Stimulated activated CD4-positive, alpha-beta T cell treated with anti-CD3 and anti-CD28 coated beads, TNF-alpha, amount 100 ng/mL, for 48 hours (primary cell): Measurements from ENCODE around the gene MCU.

Experiments
- DNase-seq, 3 donors: peaks; one replicate each; pipeline ENCODE4 v3.0.0-alpha.2; 2020; ENCODE audit warnings: low read depth in 3 of 3

Gene MCU

DNA sequence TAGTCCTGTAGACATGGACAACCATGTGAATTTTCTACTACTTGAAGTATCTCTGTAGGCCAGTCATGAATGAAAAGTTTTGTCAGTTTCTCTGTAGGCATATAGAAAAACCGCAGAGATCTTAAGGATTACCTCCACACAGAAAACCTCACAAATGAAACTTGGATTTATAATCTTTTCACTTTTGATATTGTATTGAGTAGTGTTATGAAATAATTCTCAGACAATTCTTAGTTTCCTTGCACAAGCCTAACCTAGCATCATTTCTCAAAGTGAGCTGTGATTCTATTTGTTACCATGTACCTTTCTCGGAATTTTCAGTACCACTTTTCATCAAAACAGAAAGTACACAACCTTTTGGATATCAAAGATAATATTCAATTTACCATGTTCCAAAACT, 150.2 kb downstream of the MCU start:
- no peak for DNase-seq

DNA sequence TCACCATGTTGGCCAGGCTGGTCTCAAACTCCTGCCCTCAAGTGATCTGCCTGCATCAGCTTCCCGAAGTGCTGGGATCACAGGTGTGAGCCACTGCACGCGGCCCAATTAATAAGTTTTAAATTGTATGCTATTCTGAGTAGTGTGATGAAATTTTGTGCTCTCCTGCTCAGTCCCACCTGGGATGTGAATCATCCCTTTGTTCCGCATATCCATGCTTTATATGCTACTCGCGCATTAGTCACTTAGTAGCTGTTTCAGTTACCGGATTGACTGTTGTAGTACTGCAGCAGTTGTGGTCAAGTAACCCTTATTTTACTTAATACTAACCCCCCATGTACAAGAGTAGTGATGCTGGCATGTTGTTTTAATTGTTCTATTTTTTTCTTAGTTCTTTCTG, 154.3 kb downstream of the MCU start:
- peak in 1 of 3 donors; percentile 8 for DNase-seq

DNA sequence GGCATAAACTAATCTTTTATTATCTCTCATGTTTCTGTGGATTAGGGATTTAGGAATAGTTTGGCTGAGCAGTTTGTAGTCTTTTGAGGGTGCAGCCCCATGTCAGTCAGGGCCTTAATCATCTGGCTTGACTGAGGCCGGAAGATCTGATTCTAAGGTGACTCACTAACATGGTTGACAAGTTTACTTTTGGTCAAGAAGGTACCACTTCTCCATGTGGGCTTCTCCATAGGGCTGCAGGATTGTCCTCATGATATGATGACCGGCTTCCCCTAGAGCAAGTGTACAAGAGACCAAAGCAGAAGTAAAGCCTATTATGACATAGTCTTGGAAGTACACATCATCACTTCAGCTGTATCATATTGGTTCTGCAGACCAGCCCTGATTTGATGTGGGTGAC, 155.7 kb downstream of the MCU start:
- DNase-seq, result no peak

DNA sequence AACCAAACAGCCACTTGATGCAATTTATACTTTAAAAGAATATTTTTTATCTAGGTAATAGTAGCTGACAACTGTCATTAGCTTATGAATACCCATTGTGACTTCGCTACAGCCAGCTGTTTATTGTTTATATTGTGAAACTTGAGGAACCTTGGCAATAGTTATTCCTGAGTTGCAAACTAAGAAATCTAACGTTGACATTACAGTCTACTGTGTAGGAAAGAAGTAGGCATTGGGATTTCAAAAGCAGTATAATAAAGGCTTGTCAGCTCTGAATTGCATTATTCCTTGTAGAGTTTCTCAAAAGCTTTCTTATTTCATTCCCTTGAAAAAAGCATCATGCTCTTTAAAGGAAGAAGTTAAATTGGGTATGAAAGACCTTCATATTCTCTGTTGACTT, 158.9 kb downstream of the MCU start:
- no peak for DNase-seq

DNA sequence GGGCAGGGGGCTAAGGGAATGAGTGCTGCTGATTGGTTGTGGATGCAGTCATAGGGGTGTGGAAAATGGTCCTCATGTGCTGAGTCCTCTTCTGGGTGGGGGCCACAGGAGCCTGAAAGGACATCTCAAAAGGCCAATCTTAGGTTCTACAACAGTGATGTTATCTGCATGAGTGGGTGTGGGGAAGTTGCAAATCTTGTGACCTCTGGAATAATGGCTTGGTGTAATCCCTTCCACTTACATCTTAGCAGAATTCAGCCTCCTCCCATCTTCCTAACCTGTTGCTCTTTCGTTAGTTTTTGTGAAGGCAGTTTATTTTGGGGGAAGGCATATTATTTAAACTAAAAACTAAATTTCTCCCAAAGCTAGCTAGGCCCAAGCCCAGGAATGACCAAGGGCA, 159.6 kb downstream of the MCU start:
- DNase-seq, result no peak

DNA sequence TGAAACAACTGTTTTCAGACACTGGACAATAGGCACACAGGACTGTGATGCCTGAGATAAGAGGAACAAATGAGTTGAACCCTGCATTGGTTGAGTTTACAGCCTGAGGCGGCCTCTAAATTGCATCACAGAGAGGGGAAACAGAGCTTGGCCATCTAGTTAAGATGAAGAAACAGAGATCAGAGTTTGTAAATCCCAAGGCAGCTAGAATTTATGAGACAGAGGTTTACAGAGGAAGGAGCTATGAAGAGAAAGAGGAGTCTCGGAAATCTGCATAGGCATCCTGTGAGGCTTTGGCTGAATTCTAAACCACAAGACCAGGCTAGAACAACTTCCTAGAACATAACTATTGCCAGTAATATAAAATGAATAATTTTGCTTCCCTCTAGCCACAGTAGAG, 160.6 kb downstream of the MCU start:
- DNase-seq, result no peak

DNA sequence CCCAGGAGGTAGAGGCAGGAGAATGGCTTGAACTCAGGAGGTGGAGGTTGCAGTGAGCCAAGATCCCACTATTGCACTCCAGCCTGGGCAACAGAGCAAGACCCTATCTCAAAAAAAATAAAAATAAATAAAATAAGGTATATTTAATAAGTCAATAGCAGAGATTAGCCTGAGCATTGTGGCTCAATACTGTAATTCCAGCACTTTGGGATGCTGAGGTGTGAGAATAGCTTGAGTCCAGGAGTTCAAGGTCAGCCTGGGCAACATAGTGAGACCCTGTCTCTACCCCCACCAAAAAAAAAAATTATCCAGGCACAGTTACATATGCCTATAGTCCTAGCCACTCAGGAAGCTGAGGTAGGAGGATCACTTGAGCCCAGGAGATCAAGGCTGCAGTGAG, 163.2 kb downstream of the MCU start:
- DNase-seq, result no peak

DNA sequence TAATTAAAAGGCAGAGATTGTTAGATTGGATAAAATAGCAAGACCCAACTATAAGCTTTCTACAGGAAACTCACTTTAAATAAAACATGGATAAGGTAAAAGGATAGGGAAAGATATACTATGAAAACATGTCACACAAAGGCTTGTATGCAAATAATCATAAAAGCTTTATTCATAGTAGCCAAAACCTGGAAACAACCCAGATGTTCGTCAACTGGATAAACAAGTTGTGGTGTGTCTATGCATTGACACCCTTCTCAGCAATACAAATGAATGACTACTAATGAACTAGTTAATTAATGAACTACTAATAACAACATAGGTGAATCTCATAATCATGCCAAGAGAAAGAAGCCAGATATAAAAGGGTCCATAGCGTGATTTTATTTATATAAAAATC, 163.8 kb downstream of the MCU start:
- DNase-seq, result no peak

DNA sequence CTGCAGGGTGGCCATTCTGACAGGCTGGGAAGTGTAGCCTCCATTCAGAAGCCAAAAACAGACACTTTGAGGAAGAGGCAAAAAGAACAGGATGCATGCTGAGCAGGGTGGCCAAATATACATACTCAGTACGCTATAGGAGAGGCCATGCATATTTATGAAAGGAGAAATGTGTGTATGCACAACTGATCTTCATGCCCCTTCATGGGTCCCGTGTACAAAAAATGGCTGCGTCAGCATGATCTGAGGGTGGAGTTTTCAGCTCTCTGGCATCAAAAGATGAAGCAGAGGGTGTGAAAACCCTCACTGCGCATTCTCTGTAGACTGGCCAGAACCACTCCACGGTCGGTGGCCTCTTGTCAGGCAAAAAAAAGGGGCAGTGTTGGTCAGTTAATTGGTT, 166.1 kb downstream of the MCU start:
- no peak for DNase-seq

DNA sequence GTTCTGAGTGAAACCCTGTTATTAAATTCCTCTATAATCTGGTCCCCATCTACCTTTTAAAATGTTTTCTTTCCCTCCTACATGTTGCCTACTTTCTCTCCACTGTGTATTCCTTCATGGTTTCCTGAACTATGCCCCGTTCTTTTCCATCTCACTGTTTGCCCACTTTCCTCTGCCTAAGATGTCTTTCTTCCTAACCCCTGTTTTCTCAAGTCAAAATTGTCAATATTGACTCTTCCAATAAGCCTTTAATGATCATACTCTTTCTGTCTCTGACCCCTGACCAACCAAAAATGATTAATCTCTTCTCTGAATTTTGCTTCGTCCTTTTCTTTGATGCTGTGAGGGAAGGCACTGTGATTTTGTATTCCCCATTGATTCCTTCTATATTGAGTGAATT, 171.0 kb downstream of the MCU start:
- no peak for DNase-seq

DNA sequence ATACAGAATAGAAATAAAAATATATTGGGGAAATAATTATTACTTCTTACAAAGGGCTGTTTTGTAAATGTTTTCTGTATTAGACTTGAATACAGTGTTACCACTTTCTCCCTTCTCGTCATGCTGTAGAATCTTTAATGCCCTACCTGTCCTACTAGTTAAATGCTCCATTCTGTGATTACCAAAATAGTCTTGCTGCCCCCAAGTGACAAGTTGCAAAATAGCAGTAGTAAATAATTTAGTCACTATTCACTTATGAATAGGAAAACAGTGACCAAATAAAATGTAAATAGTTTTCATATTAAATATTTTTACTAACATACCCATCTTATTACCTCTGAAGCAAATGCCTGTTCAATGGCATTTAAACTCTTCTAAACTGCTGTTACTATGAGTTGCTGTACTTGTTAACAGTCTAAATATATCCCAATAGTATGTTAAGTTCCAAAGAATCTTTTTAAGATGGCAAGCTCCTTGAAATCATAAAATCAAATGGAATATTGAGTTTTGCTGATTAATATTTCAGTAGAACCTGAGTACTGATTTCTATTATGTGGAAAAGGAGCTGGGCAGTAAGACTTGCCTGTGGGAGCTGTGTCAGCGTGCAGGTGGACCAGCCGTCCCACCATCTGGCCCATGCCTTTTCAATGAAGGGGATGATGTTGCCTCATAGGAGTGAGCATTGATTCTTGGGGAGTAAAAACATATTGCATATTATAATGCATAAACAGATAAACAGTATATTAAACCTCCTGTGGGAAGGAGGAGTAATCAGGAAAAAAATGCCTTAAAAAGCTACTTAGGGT, 183.5 kb downstream of the MCU start:
- no peak for DNase-seq

DNA sequence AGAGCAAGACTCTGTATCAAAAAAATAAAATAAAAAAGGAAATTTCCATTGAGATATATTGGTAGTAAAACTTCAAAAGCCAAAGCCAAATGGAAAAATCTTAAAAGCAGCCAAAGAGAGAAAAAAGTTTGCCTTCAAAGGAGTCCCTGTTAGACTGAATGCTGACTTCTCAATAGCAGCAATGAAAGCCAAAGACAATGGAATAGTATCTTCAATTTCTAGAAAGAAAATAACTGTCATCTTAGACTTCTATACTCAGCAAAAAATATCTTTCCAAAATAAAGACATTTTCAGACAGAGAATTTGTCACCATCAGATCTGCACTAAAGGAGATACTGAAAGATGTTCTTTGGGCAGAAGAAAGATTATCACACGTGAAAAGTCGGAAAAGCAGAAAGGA, 187.3 kb downstream of the MCU start:
- no peak for DNase-seq

DNA sequence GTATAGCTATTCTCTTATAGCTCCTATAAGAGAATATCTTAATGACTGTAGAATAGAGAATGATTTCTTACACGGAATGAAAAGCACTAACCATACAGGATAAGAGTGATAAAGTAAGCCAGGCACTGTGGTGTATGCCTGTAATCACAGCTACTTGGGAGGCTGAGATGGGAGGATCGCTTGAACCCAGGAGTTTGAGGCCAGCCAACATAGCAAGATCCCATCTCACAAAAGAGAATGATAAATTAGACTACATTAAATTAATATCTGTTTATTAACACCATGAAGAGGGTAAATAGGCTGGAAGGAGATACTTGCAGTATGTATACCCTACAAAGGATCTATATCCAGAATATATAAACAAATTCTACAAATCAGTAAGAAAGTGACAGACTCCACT, 189.3 kb downstream of the MCU start:
- DNase-seq, result no peak

DNA sequence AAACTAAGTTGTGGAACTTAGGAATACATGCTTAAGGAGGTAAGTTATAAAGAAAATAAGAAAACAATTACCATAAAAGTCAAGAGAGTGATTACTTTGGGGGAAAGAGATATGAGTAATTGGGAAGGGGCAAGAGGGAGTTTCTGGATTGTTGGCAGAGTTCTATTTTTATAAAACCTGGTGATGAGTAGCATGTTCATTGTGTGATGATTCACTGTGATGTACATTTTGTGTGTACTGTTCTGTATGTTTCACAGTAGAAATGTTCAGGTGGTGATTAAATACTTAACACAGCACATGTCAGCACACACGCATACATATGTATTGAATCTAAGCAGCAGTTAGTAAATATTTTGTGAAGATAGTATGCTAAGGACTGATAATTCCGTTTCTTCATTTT, 191.9 kb downstream of the MCU start:
- no peak for DNase-seq

DNA sequence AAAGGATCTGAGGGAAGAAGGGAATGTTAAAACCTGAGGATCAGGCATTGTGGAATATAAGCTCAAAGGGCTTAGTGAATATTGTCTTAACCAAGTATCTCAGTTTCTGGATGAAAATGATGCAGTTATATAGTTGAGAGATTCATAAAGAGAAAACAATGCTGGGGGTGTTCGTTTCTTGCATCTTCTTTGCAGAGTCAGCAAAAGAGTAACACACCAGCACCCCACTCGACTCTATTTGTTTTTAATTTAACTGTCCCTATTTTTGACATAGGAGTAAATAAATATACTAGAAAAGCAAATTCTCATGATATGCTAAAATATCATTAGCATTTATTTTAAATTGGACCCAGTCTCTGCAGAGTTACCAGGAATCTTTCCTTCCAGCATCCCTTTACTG, 194.0 kb downstream of the MCU start:
- DNase-seq, result no peak

DNA sequence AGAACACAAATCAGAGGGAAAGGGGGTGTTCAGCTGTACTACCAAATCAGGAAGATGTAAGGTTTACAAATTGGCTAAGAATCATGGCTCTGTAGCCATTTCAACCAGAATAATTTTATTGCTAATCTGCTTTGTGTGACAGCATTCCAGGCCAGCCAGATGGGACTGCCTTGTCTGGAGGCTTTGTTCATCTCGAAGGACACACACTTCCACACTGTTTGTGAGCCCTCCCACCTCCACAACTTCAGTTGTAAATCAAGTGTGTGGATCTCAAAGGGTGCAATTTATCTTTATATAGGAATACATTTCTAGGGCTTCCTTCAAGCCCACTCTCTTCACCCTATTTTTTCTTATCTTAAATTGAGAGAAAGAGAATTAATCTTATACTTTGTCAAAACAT, 194.7 kb downstream of the MCU start:
- DNase-seq, result no peak

DNA sequence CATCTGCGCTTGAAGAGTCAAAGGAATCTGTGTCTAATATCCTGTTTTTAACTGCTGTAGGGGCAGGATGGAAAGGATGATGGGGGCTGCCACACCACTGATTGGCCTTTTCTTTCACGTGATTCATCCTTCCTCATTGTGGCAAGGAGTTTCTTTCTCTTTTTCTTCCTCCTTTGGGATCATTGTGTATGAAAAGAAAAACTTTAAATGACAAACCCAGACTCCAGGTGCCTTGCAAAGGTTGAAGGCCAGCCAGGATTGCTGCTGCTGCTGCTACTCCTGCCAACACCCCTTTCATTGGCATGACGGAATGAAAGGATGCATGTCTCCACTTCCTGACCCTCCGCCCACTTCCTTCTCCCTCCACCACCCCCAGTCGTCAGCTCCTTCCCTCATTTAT, 195.1 kb downstream of the MCU start:
- DNase-seq, result peak in 1 of 3 donors; percentile 2

DNA sequence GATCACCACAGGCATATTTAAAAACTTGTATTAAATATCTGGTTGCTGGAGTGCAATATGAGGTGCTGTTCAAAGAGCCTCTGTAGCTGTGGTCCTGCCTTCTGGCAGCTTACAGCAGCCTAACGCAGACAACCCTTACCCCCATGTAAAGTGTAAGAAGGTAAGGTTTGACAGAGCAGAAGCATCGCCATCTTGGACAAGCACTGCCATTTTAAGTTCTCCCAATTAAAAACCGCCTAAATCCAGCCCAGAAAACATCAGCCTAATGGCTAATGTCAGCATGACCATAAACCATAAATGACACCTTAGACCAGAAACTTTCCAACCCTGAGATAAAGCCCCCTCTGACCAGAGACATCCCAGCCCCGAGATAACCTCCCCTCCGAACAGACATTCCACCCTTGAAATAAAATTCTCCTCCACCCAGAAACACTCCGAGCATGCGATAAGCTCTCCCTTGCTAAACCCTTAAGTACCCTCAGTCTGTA, 196.3 kb downstream of the MCU start:
- no peak for DNase-seq

DNA sequence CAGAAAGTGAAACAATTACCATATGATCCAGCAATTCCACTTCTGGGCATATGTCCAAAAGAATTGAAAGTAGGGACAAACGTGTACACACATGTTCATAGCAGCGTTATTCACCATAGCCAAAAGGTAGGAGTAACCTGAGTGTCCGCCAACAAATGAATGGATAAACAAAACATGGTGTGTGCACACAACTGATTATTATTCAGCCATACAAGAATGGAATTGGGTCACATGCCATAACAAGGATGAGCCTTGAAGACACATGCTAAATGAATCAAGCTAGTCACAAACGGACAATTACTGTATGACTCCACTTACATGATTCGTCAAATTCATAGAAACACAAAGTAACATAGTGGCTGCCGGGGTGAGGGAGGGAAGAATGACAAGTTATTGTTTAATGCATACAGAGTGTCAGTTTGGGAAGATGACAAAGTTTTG, 197.5 kb downstream of the MCU start:
- DNase-seq, result no peak

DNA sequence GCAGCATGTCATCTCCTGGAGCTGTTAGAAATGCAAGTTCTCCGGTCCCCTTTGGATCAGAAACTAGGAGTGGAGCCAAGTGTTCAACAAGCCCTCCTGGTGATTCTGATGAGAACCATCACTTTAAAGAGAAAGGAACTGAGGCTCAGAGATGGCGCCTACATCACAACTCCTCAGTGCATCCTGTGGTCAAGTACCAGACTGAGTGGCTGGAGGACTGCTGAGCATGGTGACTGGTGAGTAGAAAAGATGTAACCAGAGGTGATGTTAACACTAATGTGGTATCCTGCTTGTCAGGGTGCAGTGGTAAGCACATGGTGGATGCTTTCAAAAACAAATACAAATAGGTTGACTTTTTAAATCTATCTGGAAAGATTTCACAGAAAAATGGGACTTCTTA, 198.1 kb downstream of the MCU start:
- no peak for DNase-seq

DNA sequence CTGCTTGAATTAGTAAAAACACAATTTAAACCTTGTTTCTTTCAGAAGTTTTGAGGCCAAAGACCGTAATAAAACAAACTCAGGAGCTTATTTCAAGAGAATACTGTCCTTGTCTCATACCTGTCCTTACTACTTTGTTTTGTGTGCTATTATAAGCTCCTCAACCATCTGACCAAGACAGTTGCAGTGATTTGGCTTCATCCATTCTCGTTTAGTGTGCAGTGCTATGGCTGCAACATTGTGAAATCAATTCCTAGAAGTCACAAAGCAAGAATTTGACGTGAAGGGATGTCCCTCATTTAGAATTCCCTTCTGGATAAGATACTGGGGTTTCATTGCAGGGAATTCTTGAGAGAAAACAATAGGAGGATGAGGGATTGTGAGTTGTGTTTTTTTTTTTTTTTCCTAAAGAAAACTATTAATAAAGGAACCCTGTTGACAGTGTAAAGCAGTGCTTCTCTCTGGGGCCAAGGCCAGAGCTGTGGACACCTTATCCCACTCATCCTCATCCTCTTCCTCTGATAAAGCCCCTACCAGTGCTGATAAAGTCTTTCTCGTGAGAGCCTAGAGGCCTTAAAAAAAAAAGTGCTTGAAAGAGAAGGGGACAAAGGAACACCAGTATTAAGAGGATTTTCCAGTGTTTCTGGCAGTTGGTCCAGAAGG, 201.3 kb downstream of the MCU start, which contains the start of gene OIT3:
Gene OIT3, plus strand, starts transcription at position 604 of the 663 bp plus-strand sequence. CDS start 60 bp downstream, outside the sequence.
- DNase-seq, result no peak

DNA sequence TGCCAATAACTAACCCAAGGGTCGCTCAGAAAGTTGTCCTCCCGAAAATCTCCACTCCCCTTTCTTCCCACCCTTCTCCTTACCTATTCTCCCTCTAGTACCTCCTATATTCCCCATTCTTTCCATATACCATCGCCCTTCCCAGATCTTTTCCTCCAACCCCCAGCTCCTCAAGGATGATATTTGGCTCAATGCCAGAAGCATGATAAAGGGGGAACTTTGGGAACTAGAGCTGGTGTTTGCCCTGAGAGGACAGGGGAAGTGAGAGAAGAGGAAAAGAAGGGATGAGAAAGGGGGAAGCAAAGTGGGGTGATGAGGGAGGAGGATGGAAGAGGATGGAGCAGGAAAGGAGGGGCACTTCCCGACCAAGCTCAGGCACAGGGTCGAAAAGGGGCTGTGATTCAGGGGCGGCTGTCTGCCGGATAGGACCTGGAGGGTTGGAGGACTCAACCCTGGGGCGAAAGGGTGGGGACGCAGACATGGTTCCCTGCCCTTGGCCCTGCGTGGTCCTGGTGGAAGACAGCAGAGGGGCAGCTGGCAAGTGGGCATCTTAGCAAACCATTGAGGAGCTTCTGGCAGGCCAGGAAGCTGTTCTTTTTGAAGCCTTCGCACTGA, 203.4 kb downstream of the MCU start:
- no peak for DNase-seq

DNA sequence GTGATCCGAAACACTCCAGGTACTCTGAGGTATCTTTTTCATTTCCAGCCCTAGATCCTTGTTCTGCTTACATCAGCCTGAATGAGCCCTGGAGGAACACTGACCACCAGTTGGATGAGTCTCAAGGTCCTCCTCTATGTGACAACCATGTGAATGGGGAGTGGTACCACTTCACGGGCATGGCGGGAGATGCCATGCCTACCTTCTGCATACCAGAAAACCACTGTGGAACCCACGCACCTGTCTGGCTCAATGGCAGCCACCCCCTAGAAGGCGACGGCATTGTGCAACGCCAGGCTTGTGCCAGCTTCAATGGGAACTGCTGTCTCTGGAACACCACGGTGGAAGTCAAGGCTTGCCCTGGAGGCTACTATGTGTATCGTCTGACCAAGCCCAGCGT, 206.7 kb downstream of the MCU start:
- no peak for DNase-seq
